Peyer's patch (tissue), 4 donors: ENCODE measurements around the gene NDRG3.

Experiments
- POLR2A ChIP-seq, 2 donors: fragments of 450-650 bp; IDR thresholded peaks; one replicate each; pipeline ENCODE4 v1.5.1; 2017; ENCODE audit warnings: antibody characterized with exemption in 2 of 2, mild to moderate bottlenecking in 2 of 2, moderate library complexity in 2 of 2
- TF ChIP-seq, protein P1 (sequence below), 6 experiments: fragments of 450-650 bp in 4 of 6; fragments of 200-600 bp in 2 of 6; sonication (generic) in 1 of 6; IDR thresholded peaks; one replicate each; pipeline ENCODE4 v1.5.1; 2017 to 2019; ENCODE audit warnings: antibody characterized with exemption in 6 of 6, mild to moderate bottlenecking in 3 of 6, moderate library complexity in 1 of 6

DNA sequence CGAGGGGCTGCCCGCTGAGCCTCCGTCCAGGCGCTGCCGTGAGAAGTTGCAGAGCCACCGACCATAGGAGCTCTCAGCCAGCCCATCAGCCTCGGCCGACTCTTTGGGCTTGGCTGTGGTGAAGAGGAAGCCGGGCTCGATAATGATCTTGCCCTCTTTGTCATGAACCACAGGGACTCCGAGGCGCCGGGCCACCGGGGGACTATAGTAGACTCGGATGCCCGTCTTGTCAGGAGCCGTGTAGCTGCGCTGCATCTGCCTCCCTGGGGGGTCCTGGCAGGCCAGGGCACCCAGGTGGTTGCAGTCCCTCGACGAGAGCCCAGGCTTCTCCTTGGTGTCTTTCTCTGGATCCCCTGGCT, 48.2 kb upstream of the NDRG3 start:
- TF ChIP-seq POLR2A (IDR thresholded peaks at IDR 0.05) = no peak
- TF ChIP-seq, protein P1, sequence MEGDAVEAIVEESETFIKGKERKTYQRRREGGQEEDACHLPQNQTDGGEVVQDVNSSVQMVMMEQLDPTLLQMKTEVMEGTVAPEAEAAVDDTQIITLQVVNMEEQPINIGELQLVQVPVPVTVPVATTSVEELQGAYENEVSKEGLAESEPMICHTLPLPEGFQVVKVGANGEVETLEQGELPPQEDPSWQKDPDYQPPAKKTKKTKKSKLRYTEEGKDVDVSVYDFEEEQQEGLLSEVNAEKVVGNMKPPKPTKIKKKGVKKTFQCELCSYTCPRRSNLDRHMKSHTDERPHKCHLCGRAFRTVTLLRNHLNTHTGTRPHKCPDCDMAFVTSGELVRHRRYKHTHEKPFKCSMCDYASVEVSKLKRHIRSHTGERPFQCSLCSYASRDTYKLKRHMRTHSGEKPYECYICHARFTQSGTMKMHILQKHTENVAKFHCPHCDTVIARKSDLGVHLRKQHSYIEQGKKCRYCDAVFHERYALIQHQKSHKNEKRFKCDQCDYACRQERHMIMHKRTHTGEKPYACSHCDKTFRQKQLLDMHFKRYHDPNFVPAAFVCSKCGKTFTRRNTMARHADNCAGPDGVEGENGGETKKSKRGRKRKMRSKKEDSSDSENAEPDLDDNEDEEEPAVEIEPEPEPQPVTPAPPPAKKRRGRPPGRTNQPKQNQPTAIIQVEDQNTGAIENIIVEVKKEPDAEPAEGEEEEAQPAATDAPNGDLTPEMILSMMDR (IDR thresholded peaks at IDR 0.05) = no peak
